GM23338 (cell line): ENCODE measurements around the gene KCNJ13. TPM values are rescaled to one million over a fixed set of nuclear protein-coding genes. Genes with fewer than 3 reads are reported as not detected.

Source experiments
- ATAC-seq: fragments of 200-7000 bp; cut with Tn5 transposase; 3 replicates; pipeline ENCODE4 v1.9.1; 2020
- DNase-seq: peaks from one replicate; pipeline ENCODE4 v3.0.0-alpha.2; 2015; ENCODE audit warnings: low spot score
- H2AFZ ChIP-seq: fragments of 200-600 bp; sonication (generic); 2 replicates; pipeline ENCODE4 v1.8.0; 2016; ENCODE audit warnings: antibody characterized with exemption, mild to moderate bottlenecking, moderate library complexity
- H3F3A ChIP-seq: fragments of 200-600 bp; sonication (generic); replicated peaks from 2 replicates; pipeline ENCODE4 v1.8.0; 2017; ENCODE audit warnings: antibody characterized with exemption, mixed run types, low read depth
- H3K27ac ChIP-seq: fragments of 200-600 bp; sonication (generic); 2 replicates; pipeline ENCODE4 v1.6.1; 2016; ENCODE audit warnings: low read depth
- H3K27me3 ChIP-seq: fragments of 200-600 bp; sonication (generic); 2 replicates; pipeline ENCODE4 v1.8.0; 2016; ENCODE audit warnings: mild to moderate bottlenecking, mixed run types, moderate library complexity; ENCODE audit not compliant: insufficient read depth
- H3K36me3 ChIP-seq: fragments of 200-600 bp; sonication (generic); 2 replicates; pipeline ENCODE4 v1.8.0; 2016; ENCODE audit warnings: mild to moderate bottlenecking; ENCODE audit not compliant: insufficient read depth
- H3K4me1 ChIP-seq: fragments of 200-600 bp; sonication (generic); 2 replicates; pipeline ENCODE4 v1.8.0; 2016; ENCODE audit warnings: mild to moderate bottlenecking, moderate library complexity; ENCODE audit not compliant: insufficient read depth
- H3K4me2 ChIP-seq: fragments of 200-600 bp; sonication (generic); 2 replicates; pipeline ENCODE4 v1.7.1; 2017; ENCODE audit warnings: mixed run types
- H3K4me3 ChIP-seq: fragments of 200-600 bp; sonication (generic); 2 replicates; pipeline ENCODE4 v1.6.1; 2016; ENCODE audit warnings: mixed run types
- H3K79me2 ChIP-seq: fragments of 200-600 bp; sonication (generic); replicated peaks from 2 replicates; pipeline ENCODE4 v1.8.0; 2017; ENCODE audit warnings: mild to moderate bottlenecking; ENCODE audit not compliant: insufficient read depth
- H3K9me2 ChIP-seq: fragments of 200-600 bp; sonication (generic); 2 replicates; pipeline ENCODE4 v1.8.0; 2017; ENCODE audit not compliant: insufficient read depth
- H4K20me1 ChIP-seq: fragments of 200-600 bp; sonication (generic); replicated peaks from 2 replicates; pipeline ENCODE4 v1.8.0; 2017; ENCODE audit warnings: mild to moderate bottlenecking; ENCODE audit not compliant: insufficient read depth
- H3K27ac Mint-ChIP-seq: 2 replicates; pipeline ENCODE4 v1.8.0; 2020; ENCODE audit warnings: inconsistent platforms, mild to moderate bottlenecking, moderate library complexity, mixed read lengths
- H3K27me3 Mint-ChIP-seq: 3 replicates; pipeline ENCODE4 v1.8.0; 2022; ENCODE audit warnings: low read depth, mild to moderate bottlenecking, moderate library complexity, mixed read lengths, inconsistent platforms; ENCODE audit not compliant: insufficient read depth, poor library complexity
- H3K36me3 Mint-ChIP-seq: 3 replicates; pipeline ENCODE4 v1.8.0; 2021; ENCODE audit warnings: low read depth, mild to moderate bottlenecking, inconsistent platforms, moderate library complexity, mixed read lengths
- H3K4me1 Mint-ChIP-seq: 3 replicates; pipeline ENCODE4 v1.8.0; 2020; ENCODE audit warnings: mild to moderate bottlenecking, inconsistent platforms, mixed read lengths
- H3K4me3 Mint-ChIP-seq: 3 replicates; pipeline ENCODE4 v1.8.0; 2021; ENCODE audit warnings: moderate library complexity, mild to moderate bottlenecking, inconsistent platforms, mixed read lengths
- H3K9me3 Mint-ChIP-seq: 3 replicates; pipeline ENCODE4 v1.8.0; 2020; ENCODE audit warnings: moderate library complexity, mild to moderate bottlenecking, inconsistent platforms, mixed read lengths
- CREB1 ChIP-seq: fragments of 250-450 bp; sonication (Bioruptor Pico); IDR thresholded peaks from 2 replicates; pipeline ENCODE4 v1.5.0; 2020; ENCODE audit warnings: low read depth, mild to moderate bottlenecking, moderate library complexity
- EZH2 ChIP-seq: fragments of 200-600 bp; sonication (generic); IDR thresholded peaks from one replicate; pipeline ENCODE4 v1.8.0; 2017; ENCODE audit warnings: antibody characterized with exemption, mild to moderate bottlenecking, low read depth; ENCODE audit not compliant: unreplicated experiment
- EZH2phosphoT487 ChIP-seq: fragments of 200-600 bp; sonication (generic); IDR thresholded peaks from one replicate; pipeline ENCODE4 v1.8.1; 2018; ENCODE audit warnings: antibody characterized with exemption; ENCODE audit not compliant: unreplicated experiment
- JUNB ChIP-seq: IDR thresholded peaks from one replicate; pipeline ENCODE4 v1.6.1; 2016; ENCODE audit warnings: antibody characterized with exemption; ENCODE audit not compliant: unreplicated experiment
- NANOG ChIP-seq: IDR thresholded peaks from 2 replicates; pipeline ENCODE4 v1.6.1; 2016; ENCODE audit warnings: antibody characterized with exemption, borderline replicate concordance
- POLR2AphosphoS5 ChIP-seq: IDR thresholded peaks from 2 replicates; pipeline ENCODE4 v1.6.1; 2016; ENCODE audit warnings: antibody characterized with exemption, low read depth
- REST ChIP-seq: IDR thresholded peaks from one replicate; pipeline ENCODE4 v1.6.1; 2018; ENCODE audit warnings: antibody characterized with exemption; ENCODE audit not compliant: unreplicated experiment
- ZNF114 ChIP-seq: fragments of 250-450 bp; sonication (Bioruptor Pico); IDR thresholded peaks from 2 replicates; pipeline ENCODE4 v1.5.0; 2020; ENCODE audit warnings: mild to moderate bottlenecking, moderate library complexity
- ZNF462 ChIP-seq: fragments of 250-450 bp; sonication (Bioruptor Pico); IDR thresholded peaks from 2 replicates; pipeline ENCODE4 v1.5.0; 2020; ENCODE audit warnings: mild to moderate bottlenecking, moderate library complexity
- polyA plus RNA-seq: library from polyadenylated mRNA; unstranded; fragments of >200 nt; fragmentation: Nextera tagmentation; extraction: Ambion mirVana; gene quantifications from 2 replicates; pipeline ENCODE4 v1.2.1, GENCODE V29; 2016
- total RNA-seq: library from RNA; depleted of rRNA; stranded (reverse); fragments of >200 nt; shearing (Covaris generic); gene quantifications from 2 replicates; pipeline ENCODE4 v1.2.3, GENCODE V29; 2014
- TF ChIP-seq, protein P1 (sequence below), 2 experiments: fragments of 200-600 bp in 1 of 2; sonication (generic) in 1 of 2; conservative IDR thresholded peaks; 2 replicates each; pipeline versions ENCODE4 v1.5.1 to v1.6.1; 2016 to 2017; ENCODE audit warnings: antibody characterized with exemption in 2 of 2, low read depth in 2 of 2, mild to moderate bottlenecking in 2 of 2, moderate library complexity in 1 of 2

KCNJ13 gene
- total and polyA plus RNA-seq, 2 experiments from 2014 or later: 0.37 TPM; not detected in 1

- peaks cover 22% of the 10 kb centered on the region; the same call in 2 of the 3 replicates for H3K36me3 Mint-ChIP-seq
- no peaks in the 10 kb centered on the region for H3F3A ChIP-seq
- no peaks in the 10 kb centered on the region for H3K9me3 Mint-ChIP-seq
- H3K4me1 ChIP-seq: no peaks in the 10 kb centered on the region
- no peaks in the 10 kb centered on the region for H3K27me3 ChIP-seq
- H3K4me1 Mint-ChIP-seq: no peaks in the 10 kb centered on the region
- peaks cover 8% of the 10 kb centered on the region for H4K20me1 ChIP-seq
- H3K27me3 Mint-ChIP-seq: peaks cover 3% of the 10 kb centered on the region
- TF ChIP-seq REST (no peak), CREB1 (CRISPR knock-in tag) (no peak), JUNB (no peak), POLR2AphosphoS5 (no peak), NANOG (no peak), EZH2phosphoT487 (no peak), ZNF114 (CRISPR knock-in tag) (no peak), ZNF462 (no peak), EZH2 (no peak)
- TF ChIP-seq, protein P1, sequence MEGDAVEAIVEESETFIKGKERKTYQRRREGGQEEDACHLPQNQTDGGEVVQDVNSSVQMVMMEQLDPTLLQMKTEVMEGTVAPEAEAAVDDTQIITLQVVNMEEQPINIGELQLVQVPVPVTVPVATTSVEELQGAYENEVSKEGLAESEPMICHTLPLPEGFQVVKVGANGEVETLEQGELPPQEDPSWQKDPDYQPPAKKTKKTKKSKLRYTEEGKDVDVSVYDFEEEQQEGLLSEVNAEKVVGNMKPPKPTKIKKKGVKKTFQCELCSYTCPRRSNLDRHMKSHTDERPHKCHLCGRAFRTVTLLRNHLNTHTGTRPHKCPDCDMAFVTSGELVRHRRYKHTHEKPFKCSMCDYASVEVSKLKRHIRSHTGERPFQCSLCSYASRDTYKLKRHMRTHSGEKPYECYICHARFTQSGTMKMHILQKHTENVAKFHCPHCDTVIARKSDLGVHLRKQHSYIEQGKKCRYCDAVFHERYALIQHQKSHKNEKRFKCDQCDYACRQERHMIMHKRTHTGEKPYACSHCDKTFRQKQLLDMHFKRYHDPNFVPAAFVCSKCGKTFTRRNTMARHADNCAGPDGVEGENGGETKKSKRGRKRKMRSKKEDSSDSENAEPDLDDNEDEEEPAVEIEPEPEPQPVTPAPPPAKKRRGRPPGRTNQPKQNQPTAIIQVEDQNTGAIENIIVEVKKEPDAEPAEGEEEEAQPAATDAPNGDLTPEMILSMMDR (conservative IDR thresholded peaks at IDR 0.05; ENCODE audit: low read depth in 2 of 2): no peak
- no peak overlapping the region for H3K27ac Mint-ChIP-seq
- no peak overlapping the region for H3K27ac ChIP-seq
- H3K4me2 ChIP-seq: no peak overlapping the region
- no peaks in the 10 kb centered on the region for H3K9me2 ChIP-seq
- no peak overlapping the region for H3K4me3 Mint-ChIP-seq
- no peak overlapping the region for H3K4me3 ChIP-seq
- ATAC-seq (no peak), DNase-seq (no peak)
- no peak overlapping the region for H2AFZ ChIP-seq
- H3K79me2 ChIP-seq: no peaks in the 10 kb centered on the region
- peaks cover 11% of the 10 kb centered on the region for H3K36me3 ChIP-seq
Measured at GRCh38 chr2:232748038-232748437, 28.3 kb downstream of the KCNJ13 start.
